ENCODE data around the gene DNAI1.

Gene DNAI1

DNA sequence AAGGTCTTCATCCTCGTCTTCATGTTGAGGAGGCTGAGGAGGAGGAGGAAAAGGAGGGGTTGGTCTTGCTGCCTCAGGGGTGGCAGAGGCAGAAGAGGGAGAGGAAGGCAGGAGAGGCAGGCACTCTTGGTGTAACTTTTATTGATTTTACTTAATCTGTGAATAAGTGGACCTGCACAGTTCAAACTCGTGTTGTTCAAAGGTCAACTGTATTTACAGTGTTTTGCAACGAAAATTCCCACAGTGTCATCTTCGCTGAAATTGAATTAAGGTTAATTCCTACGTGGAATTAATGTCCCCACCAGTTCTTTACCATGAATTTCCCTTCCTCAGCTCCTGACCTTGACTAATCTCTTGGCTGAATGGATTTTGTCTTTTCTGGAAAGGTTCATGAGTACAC is 85.4 kb downstream of the DNAI1 start:
- DNase-seq (ENCODE audit: low spot score) = no peak
- in situ Hi-C loops (cut with MboI; ENCODE audit: low sequenced_read_pairs, unreplicated experiment) = no loop called here
- no peak for TF ChIP-seq CTCF (IDR thresholded peaks at IDR 0.05; ENCODE audit: borderline replicate concordance, control extremely low read depth, extremely low read depth, insufficient read depth, missing control alignments)

DNA sequence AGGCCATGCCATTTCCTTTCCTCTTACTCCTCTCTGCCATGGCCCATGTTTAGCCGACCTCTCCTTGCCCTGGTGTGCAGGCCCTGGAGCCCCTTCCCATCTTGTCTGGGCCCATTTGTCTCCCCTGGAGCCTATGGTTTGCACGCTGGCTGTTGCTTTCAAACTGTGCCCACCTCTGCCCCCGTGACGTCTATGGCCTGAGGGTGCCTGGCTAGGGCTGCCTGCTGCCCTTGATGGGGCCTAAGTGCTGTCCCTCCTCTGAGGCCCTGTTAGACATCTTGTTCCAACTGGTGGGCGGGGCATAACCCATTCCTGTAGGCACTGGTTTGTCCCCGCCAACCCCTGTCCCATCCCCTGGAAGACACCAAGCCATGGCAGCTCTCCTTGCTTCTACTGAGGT is 86.9 kb downstream of the DNAI1 start:
- DNase-seq (ENCODE audit: low spot score) = no peak
- no peak for TF ChIP-seq CTCF (IDR thresholded peaks at IDR 0.05; ENCODE audit: borderline replicate concordance, control extremely low read depth, extremely low read depth, insufficient read depth, missing control alignments)
- in situ Hi-C loops (cut with MboI; ENCODE audit: low sequenced_read_pairs, unreplicated experiment) = no loop called here

DNA sequence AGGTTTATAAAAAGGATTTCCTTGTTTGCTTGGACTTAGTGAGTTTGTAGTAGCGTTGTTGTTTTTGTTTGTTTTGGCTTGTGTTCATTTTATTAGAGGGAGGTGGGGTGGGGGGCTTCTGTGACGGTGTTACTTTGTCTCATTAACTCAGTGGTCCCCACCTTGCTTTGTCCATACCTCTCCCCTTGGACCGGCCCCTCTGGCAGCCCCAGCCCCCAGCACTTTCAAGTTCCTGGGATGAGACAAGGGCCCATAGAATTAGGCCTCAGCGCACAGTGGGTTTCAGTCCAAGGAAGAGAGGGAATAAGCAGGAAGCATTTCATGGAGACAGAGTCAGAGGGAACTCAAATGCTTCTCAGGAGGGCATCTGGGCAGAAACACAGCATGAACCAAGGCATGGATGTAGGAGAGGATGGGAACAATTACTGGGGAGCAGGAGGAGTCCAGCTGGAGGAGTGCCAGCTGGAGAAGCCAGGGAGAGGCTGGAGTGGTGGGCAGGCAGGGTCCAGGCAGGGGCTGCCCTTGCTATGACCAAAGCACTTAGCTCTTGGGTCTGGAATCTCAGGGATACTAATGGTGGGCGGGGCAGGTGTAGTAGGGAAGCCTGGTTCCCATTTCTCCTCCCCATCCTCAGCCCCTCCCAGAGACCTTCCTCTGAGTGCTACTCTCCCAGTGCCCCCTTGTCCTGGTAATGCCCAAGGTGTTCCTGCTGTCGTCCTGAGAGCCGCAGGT is 87.7 kb downstream of the DNAI1 start:
- no peak for DNase-seq (ENCODE audit: low spot score)
- no peak for TF ChIP-seq CTCF (IDR thresholded peaks at IDR 0.05; ENCODE audit: borderline replicate concordance, control extremely low read depth, extremely low read depth, insufficient read depth, missing control alignments)
- in situ Hi-C loops (cut with MboI; ENCODE audit: low sequenced_read_pairs, unreplicated experiment) = no loop called here

DNA sequence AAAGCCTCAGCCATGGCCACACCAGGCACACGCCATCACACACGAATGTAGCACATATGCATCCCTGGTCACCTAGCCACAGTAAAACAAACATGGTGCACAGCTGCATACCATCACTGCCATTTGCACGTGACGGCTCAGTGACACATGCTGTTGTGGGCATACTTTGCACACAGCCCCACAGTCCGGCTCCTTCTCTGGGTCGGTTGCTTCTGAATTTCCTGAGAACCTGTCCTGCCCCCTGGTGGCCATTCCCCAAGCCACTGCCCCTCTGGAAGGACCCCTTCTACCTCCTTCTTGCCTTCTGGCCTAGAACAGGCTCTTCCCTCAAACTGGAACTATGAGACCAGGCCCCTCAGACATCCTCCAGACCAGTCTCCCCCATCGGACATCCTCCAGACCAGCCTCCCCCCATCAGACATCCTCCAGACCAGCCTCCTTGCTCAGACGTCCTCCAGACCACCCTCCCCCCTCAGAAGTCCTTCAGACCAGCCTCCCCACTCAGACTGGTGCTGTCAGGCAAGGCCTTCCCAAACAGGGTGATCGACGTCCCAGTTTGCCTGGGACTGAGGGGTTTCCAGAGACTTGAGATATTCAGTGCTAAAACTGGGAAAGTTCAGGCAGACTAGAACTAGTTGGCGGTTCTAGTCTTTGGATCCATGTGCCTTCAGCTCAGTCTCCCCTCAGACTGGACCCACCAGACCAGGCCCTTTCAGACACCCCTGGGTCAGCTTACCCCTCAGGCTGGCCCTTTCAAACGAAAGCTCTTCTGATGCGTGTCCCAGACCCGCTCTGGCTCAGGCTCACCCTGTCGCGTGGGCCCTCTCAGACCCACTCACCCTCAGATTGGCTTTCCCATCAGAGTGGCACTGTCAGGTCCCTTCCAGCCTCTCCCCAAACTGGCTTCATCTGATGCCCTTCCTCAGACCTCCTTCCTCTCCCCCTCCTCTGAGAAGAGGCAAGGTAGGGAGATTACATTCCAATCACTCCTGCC is 88.5 kb downstream of the DNAI1 start:
- in situ Hi-C loops (cut with MboI; ENCODE audit: low sequenced_read_pairs, unreplicated experiment) = no loop called here
- peak; percentile 59 for DNase-seq (ENCODE audit: low spot score)
- TF ChIP-seq CTCF (IDR thresholded peaks at IDR 0.05; ENCODE audit: borderline replicate concordance, control extremely low read depth, extremely low read depth, insufficient read depth, missing control alignments) = peak; percentile 58

GRCh38 chr9:34547960-34548611 is 89.5 kb downstream of the DNAI1 start:
- in situ Hi-C loops (cut with MboI; ENCODE audit: low sequenced_read_pairs, unreplicated experiment) = no loop called here
- TF ChIP-seq CTCF (IDR thresholded peaks at IDR 0.05; ENCODE audit: borderline replicate concordance, control extremely low read depth, extremely low read depth, insufficient read depth, missing control alignments) = peak; percentile 84
- peak; percentile 77 for DNase-seq (ENCODE audit: low spot score)

DNA sequence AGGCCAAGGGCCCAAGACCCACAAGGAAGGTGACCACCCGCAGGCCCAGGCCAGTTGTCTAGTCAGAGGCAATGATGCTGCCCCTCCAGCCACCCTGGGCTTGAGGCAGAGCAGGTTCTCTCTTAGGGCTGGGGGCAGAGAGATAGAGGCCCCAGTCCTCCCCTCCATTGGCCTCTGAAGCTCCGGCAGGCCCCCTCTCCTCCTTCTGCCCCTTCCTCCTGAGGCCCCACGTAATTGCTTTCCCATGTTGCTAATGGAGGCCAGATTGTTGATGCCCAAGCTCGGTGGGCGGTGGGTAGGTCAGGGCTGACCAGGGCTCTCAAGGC is 90.8 kb downstream of the DNAI1 start:
- no peak for TF ChIP-seq CTCF (IDR thresholded peaks at IDR 0.05; ENCODE audit: borderline replicate concordance, control extremely low read depth, extremely low read depth, insufficient read depth, missing control alignments)
- in situ Hi-C loops (cut with MboI; ENCODE audit: low sequenced_read_pairs, unreplicated experiment) = no loop called here
- no peak for DNase-seq (ENCODE audit: low spot score)
